Ecto neural progenitor cell (in vitro differentiated cells): Measurements from ENCODE around the gene PARK7.
A peak's percentile ranks its signal among the peaks of the same experiment; 100 is the strongest.
"Not testable (repeated sequence)": the region's sequence is repeated elsewhere in the genome, so short reads cannot be mapped to it uniquely, and the experiment has no call there.

Experiments
- DNase-seq: peaks from one replicate; pipeline ENCODE4 v3.0.0-alpha.2; 2018; ENCODE audit warnings: low spot score

The PARK7 gene

DNA sequence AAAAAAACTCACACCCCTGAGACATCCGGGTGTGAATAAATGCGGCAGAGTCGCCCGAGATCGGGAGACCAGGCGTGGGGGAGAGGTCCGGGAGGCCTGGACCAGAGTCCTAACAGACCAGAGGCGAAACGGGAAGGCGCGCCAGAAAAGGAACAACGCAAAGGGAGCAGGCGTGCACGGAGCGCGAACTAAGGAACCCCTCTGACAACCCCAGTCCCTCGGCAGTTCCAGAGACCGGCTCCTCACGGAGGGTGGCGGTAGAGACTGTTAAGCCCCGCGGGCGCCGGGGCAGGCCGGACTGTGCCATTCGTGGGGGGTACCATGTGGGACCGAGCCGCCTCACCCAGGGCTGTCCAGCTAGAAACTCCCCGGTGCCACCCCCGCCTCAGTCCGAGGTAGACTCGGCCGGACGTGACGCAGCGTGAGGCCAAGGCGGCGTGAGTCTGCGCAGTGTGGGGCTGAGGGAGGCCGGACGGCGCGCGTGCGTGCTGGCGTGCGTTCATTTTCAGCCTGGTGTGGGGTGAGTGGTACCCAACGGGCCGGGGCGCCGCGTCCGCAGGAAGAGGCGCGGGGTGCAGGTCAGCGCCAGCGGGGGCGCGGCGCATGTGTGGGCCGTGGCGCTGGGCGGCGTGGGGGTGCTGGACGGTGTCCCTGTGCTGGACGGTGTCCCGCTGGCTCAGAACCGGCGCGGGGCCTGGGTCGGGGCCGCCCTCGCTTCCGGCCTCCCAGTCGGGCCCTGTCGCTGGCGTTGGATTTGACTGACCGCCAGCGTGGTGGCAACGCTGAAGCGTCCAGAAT lies at the start of gene PARK7:
TSS of gene PARK7 (plus strand) at position 496 of the 798 bp plus-strand sequence. CDS start 1,075 bp downstream, outside the sequence.
- peak; percentile 100 for DNase-seq

DNA sequence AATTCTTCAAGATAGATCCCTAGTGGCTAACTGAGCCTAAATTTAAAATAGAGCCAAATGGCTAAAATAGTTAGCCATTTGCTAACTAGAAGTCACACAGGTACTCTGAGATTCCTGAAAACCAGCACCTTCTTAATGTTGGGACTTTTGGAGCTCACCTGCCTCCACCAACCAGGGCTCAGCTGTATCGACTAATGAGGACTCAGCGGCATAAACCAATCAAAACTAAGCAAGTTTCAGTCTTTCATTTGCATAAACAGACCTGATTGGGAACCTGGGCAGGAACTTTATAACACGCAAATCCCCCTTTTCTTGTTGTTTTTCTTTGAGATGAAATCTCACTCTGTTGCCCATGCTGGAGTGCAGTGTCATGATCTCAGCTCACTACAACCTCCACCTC lies 49.4 kb upstream of the PARK7 start:
- DNase-seq: no peak

DNA sequence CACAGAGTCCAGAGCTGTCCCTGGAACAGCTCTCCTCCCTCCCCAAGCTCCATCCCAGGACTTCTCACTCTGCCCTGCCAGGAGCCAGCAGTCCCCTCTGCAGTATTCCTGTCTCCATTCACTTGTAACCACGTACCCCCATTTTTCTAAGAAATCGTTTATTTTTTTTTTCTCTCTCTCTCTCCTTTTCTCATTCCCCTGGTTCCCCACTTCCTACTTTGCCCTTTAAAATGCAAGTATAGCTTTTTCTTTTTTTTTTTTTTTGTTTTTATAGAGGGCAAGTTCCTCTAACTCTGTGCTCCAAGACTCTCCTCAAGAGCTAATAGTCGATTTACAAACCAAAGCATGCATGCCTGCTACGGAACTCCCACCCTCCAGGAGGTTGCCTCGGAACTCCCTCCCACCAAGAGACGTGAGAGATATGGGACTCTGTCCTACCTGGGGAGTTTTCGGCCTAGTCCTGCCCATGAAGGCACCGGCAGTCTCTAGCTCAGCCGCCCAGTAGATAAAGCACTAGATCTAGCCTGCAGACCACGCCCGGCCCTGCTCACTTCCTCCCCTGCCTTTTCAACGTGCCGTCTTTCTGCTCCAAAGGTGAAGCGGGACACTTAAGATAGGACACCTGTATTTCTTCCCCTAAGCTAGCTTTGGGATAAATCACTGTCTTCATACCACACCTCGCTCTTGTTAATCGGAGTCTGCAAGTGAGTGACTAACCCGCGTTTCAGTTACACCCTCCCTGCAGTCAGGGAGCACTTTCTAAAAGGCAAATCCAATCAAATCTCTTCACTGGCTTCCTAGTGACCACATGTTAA lies 48.6 kb upstream of the PARK7 start:
- DNase-seq: no peak

DNA sequence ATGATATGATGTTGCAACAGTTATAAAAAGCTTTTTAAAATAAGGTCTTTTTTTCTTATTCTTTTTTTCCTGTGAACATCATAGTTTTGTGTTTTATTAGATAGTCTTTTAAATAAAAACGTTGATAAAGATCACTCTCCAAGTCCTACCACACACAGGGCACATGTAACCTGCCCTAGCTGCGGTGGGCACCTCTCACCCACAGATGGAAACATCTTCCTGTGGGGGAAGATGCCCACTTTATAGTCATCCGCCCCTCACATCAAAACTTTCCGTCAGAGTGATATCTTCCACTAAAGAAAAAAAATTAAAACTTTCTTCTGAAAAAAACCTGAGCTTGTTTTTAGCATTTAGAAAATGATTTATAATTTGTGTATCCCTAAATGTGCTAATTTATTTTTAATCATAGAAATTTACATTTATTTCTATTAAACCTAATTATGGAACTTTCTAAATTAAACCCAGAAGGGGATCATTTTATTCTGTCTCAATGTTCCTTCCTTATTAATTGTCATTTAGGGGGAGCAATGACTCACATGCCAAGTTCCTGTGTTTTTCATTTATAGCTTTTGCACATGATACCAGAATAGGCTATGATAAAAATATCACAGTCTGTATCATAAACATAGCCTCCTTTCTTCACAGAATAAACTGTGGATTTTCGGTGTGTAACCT lies 45.5 kb upstream of the PARK7 start:
- DNase-seq: no peak

DNA sequence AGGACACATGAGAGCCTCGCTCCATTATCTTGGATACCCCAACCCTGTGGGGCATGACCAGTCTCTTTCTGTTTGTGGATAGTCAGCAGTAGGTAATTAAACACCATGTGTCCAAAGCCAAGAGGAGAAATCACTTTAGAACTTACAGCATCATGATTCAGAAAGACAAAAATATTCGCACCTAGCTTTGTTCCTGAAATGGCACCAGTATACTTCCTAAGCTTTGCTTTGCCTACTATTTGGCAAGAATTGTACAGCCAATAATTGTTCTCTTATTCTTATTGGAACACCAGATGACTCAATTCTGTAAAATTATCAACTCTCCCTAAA lies 45.0 kb upstream of the PARK7 start:
- no peak for DNase-seq

DNA sequence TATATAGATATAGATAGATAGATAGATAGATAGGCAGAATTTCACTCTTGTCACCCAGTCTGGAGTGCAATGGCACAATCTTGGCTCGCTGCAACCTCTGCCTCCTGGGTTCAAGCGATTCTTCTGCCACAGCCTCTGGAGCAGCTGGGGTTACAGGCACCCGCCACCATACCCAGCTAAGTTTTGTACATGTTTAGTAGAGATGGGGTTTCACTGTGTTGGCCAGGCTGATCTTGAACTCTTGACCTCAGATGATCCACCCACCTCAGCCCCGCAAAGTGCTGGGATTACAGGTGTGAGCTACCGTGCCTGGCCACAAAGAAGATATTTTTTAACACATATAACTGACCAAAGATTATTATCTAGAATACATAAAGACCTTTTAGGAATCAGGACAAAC lies 43.5 kb upstream of the PARK7 start:
- DNase-seq: not testable (repeated sequence)

DNA sequence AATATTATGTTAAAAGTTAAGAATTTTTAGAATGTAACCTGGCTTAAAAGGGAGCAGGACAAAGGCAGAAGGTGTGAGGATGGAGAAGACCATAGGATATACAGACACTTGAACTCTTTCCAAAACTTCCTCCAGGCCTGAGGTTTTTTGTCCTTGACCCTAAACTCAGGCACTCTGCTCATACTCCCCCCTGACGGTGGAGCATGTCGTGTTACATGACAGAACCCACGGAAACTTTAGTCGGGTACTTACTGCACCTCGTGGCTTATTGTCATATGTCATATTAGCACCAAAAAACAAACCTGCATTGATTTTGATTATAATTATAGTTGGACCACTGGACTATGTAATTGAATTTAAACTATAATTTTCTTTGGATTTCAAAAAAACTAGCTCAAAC lies 41.6 kb upstream of the PARK7 start:
- DNase-seq: no peak

DNA sequence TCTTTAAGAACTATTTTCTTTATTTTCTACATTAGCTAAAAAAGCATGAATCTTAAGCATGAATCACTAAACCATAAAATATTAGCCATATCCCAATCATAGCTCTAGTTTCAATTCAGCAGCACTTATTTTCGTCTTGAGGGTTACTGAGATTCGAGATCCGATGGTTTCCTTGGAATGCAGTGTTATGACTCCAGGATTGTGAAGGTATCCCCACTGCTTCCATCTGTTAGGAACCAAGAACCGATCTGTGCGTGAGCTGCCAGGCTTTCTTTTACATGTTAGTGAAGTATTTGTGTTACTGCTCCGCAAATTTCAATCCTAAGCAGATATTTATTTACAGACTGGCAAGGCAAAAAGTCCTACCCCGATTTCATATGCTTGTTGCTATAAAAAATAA lies 39.7 kb upstream of the PARK7 start:
- DNase-seq: no peak

DNA sequence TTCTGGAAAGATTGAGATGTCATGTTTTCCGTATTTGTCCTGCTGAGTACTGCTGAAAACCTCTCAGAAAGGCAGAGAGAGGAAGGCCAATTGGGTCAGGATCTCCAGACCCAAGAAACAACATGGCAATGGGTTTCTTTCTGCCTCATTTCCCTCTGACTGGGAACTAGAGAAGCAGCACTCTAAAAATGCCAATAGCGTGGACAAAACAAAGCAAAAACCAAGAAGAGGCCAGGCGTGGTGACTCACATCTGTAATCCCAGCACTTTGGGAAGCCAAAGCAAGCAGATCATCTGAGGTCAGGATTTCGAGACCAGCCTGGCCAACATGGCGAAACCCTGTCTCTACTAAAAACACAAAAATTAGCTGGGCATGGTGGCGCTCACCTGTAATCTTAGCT lies 39.2 kb upstream of the PARK7 start:
- DNase-seq: no peak

DNA sequence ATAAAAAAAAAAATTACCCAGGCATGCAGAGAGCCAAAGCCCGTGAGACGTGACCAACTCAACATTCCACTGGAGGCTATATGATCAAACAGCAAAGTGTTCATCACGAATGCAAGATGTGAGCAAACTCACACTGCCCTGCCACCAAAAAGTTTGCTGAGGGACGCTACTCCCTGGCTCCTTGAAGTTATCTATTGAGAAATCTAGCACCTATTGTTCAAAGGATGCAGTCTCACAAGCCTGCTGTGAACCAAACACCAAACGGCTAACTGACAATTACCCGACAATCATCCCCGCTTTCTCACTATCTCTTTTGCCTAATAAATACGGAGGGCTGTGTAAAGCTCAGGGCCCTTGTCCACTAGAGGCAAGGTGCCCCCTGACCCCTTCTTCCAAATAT lies 34.5 kb upstream of the PARK7 start:
- not testable (repeated sequence) for DNase-seq

DNA sequence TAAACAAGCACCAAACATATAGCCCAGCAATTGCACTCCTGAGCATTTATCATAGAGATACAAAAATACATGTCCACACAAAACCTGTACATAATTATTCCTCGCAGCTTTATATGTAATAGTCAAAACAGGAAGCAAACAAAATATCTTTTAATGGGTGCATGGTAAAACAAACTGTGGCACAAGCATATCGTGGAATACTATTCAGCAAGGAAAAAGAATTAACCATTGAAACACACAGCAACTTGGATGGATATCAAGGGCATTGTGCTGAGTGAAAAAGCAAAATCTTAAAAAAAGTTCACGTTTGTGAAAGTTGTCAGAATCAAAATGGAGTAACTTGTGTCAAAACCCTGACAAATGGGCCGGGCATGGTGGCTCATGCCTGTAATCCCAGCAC lies 33.3 kb upstream of the PARK7 start:
- DNase-seq: no peak

DNA sequence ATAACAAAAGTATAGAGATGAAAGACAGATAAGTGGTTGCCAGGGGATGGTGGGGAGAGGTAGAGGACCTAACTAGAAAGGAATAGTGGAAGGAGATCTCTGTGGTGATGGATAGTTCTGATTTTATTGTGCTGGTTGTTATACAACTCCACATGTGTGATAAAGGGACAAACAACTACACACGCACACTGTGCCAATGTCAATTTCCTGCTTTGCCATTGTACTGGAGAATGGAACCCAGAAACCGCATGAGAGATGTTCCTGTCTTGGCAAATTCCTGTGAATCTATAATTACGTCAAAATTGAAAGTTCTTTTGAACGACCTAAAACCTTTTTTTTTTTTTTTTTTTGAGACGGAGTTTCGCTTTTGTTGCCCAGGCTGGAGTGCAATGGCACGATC lies 31.9 kb upstream of the PARK7 start:
- no peak for DNase-seq

DNA sequence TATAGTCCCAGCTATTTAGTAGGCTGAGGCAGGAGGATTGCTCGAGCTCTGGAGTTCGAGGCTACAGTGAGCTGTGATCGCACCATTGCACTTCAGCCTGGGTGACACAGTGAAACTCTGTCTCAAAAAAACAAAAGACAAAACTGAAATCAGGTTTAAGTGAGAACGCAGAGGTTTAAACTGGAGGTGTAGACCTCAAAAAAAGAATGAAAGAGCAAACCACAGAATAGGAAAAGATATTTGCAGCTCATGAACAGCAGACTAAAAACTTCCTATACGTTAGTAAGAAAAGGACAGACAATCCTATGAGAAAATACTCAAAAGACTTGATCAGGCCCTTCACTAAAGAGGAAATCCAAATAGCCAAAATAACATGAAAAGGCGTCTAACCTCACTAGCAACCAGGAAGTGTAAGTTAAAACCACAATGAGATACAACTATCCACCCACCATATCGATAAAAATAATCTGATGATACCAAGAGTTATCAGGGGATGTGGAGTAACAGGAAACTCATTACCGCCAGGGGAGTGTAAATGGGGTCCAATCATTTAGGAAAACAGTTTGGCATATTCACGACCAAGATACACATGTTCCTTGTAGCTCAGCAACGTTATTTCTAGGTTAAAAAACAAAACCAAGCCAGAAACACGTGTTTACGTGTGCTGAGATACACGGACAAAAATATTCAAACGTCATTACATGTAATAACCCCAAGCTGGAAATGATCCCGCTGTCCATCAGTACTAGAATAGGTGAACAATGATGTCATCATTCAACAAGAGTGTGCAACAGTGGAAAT lies 30.7 kb upstream of the PARK7 start:
- no peak for DNase-seq

DNA sequence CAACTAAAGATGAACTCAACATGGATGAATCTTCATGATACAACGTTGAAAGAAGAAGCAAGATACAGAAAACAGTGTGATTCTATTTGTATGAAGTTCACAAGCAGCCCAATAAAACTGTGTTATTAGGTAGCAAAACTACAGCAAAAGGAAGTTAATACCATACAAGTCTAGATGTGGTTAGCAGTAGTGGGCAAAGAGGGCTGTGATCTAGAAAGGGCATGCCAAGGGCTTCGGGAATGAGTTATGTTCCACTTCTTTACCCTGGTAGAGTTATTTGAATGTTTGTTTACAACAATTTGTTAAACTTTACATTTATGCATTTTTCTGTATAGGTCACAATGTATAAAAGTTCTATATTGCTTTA lies 30.1 kb upstream of the PARK7 start:
- DNase-seq: no peak

DNA sequence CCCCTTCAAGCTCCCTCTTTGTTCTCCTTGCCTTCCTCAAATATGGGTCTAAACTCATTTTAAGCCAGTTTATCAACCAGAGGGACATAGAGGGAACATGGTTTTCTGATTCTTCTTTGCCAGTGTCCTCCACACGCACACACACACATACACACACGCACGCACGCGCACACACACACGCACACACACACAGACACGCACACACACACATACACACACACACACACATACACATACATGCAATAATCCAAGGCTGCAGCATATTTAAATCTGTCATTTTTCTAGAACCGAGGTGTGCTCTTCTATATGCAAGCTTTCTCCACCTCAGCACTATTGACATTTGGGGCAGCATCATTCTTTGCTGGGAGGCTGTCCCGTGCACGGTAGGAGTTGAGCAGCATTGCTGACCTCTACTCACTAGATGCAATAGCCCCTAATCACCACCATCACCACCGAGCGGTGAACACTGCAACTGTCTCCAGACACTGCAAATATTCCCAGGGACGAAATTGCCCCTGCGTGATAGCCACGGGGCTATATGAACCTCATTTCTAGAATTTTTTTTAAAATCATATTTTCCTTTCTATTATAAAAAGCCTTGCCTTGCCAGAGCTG lies 28.9 kb upstream of the PARK7 start:
- no peak for DNase-seq

DNA sequence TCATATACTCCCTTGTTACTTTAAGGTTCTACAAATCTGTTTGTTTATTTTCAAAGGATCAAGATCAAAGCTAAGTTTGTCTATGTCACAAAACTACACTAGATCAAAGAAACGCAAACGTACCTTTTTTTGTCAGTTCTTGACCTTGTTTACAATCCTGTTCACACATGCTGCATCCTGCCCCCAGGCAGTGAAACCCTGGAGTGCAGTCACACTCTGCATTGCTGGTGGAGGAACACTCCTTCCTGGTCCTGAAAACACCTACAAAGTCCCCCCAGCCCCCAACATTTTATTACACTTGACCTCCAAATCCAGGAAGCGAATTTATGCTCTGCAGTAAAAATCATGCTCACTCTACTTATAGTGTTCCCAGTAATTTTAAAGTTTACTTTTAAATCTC lies 23.4 kb upstream of the PARK7 start:
- no peak for DNase-seq

DNA sequence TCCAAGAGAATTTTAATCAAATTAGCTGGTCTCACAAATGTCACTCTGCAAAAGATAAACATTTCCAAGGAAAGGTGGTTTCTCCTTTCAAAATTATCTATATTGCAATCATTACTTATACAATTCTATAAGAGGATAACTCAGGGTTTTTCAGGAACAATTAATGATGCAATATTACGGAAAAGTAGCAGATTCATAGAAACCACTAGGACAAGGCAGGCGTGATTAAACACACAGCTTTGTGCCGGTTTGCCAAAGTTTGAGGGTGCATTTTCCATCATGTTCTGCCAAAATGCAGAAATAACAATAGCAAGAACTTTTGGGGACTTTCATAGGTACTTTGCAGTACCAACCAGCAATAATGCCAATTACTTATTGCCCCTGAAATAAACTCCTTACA lies 21.5 kb upstream of the PARK7 start:
- DNase-seq: no peak

DNA sequence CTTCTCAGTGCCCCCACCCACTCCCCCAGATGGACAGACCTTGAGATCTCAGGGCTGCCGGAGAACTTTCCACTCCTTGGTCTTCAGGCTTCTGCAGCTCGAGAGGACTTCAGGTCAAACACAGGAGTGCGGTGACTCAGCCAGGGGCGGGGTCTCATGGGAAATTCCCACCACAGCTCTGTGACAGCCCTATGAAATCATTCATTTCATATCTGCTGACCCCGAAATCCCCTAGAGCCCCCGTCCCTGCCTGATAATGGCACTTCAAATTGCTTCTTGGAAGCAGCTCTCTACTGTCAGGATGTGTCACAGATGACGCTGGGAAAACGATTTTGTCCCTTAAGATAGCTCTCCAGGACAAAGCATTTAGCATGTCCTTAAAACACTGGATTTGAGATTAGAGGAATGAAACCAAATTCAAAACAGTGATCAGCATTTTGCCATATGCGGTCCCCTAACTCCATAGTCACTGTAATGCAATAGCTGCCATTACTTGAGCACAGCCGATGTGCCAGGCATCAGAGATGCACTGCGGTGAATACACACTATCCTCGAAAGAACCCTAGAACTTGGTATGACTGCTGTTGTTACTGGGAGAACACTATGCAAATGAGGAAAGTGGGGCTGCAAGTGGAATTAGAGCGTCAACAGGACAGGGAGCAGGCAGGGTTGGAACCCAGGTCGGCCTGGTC lies 20.6 kb upstream of the PARK7 start, which contains the start of gene TNFRSF9:
TSS of gene TNFRSF9 (minus strand) at position 95 of the 692 bp plus-strand sequence. CDS start 845 bp downstream, outside the sequence.
- no peak for DNase-seq

DNA sequence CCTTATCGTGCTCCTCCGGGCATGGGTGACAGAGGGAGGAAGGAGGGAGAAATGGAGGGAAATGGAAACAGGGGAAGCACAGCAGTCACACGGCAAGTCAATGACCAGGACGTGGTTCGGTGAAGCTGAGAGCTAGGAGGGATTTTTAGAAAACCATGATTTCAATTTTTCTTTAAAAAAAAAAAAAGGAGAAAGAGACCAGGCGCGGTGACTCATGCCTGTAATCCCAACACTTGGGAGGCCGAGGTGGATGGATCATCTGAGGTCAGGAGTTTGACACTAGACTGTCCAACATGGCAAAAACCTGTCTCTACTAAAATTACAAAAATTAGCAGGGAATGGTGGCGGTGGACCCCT lies 20.1 kb upstream of the PARK7 start:
- DNase-seq: no peak

DNA sequence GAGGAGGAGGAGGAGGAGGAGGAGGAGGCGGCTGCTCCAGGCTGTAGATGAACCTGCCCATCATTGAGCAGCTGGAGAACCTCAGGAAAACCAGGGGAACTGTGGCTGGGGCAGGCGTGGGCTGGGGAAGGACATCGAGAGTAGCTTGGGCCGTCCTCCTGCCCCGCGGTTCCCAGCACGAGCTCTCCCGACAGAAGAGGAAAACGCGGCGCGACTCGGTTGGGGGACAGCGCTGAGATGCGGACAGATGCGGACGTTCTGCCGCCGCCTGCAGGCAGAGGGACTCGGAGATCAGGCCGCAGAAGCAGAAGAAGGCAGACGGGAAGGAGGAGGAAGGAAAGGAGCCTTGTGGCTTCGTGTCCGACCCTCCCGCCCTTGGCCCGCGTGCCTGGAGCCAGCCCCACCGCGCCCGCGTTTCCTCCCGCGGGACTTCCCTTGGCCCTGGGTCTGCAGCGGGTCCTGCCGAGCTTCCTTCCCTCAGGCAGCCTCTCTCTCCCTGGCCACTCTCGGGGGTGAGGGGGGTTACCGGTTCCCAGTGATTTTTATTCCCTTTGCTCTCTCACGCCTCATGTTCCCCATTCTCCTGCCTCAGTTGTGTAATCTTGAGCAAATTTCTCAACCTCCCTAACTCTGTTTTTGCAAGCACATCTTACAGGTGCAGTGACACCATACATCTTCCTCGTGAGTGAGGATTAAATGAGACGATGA lies 19.1 kb upstream of the PARK7 start:
- peak; percentile 81 for DNase-seq
